ENCODE data around the gene NNAT. TPM values are rescaled to one million over a fixed set of nuclear protein-coding genes. Genes with fewer than 3 reads are reported as not detected.
A peak's percentile ranks its signal among the peaks of the same experiment; 100 is the strongest.

The NNAT gene
- total RNA-seq, 1 donor from 2014 or later = 8.3 TPM

- no peaks in the 10 kb centered on the region for H3K36me3 ChIP-seq
- no peak overlapping the region for H3K4me3 ChIP-seq
- intact Hi-C loops (cut with DNase I) = loop anchor here (10.0 kb wide), 2 partner anchors 427 to 657 kb away; no protein-coding TSS in a partner anchor
- H3K27ac ChIP-seq = no peak overlapping the region
- H3K4me1 ChIP-seq = peaks cover 4% of the 10 kb centered on the region
- H3K9me3 ChIP-seq = no peaks in the 10 kb centered on the region
- TF ChIP-seq CTCF (IDR thresholded peaks at IDR 0.05) (no peak), POLR2AphosphoS5 (IDR thresholded peaks at IDR 0.05; ENCODE audit: insufficient read depth in 1 of 2, low read depth in 1 of 2) (no peak), POLR2A (IDR thresholded peaks at IDR 0.05) (no peak)
- DNase-seq (ENCODE audit: extremely low spot score in 2 of 2) = peak; percentile 31 to 74
- H3K27me3 ChIP-seq = no peaks in the 10 kb centered on the region
Measured at GRCh38 chr20:37567671-37568588, 46.9 kb downstream of the NNAT start.

GRCh38 chr20:37570419-37570818 lies 49.4 kb downstream of the NNAT start:
- no peaks in the 10 kb centered on the region for H3K9me3 ChIP-seq
- no peak for TF ChIP-seq POLR2AphosphoS5 (IDR thresholded peaks at IDR 0.05; ENCODE audit: insufficient read depth in 1 of 2, low read depth in 1 of 2)
- no peaks in the 10 kb centered on the region for H3K36me3 ChIP-seq
- H3K27ac ChIP-seq = no peak overlapping the region
- no peak overlapping the region for H3K4me3 ChIP-seq
- intact Hi-C loops (cut with DNase I) = no loop called here
- H3K27me3 ChIP-seq = no peaks in the 10 kb centered on the region
- no peak for DNase-seq (ENCODE audit: extremely low spot score in 2 of 2)
- H3K4me1 ChIP-seq = no peaks in the 10 kb centered on the region

- Histone ChIP-seq H3K4me1 (no peaks in the 10 kb centered on the region), H3K9me3 (no peaks in the 10 kb centered on the region), H3K36me3 (no peaks in the 10 kb centered on the region), H3K4me3 (no peak overlapping the region), H3K27me3 (no peaks in the 10 kb centered on the region), H3K27ac (no peak overlapping the region)
- intact Hi-C loops (cut with DNase I) = no loop called here
- TF ChIP-seq POLR2A (IDR thresholded peaks at IDR 0.05) (no peak), CTCF (IDR thresholded peaks at IDR 0.05) (no peak), POLR2AphosphoS5 (IDR thresholded peaks at IDR 0.05; ENCODE audit: insufficient read depth in 1 of 2, low read depth in 1 of 2) (no peak)
- peak; percentile 34 to 61 for DNase-seq (ENCODE audit: extremely low spot score in 2 of 2)
Measured at GRCh38 chr20:37571033-37571432, 50.0 kb downstream of the NNAT start.

Other genes starting within 250 kb of the NNAT start
- 54.3 TPM for gene MANBAL, start 231.6 kb upstream of the NNAT start, total RNA-seq
- gene SRC, start 175.1 kb upstream of the NNAT start, total RNA-seq = 48.6 TPM
- gene BLCAP, start 6.6 kb downstream of the NNAT start, total RNA-seq = 81.3 TPM
- 40.3 TPM for gene CTNNBL1, start 172.8 kb downstream of the NNAT start, total RNA-seq